Effector memory CD8-positive, alpha-beta T cell (primary cell): ENCODE data around the gene SLC39A3.
"Not testable (repeated sequence)": the region's sequence is repeated elsewhere in the genome, so short reads cannot be mapped to it uniquely, and the experiment has no call there.

Experiments
- ATAC-seq: fragments of 150-1000 bp; cut with Tn5 transposase; replicated peaks from 2 replicates; pipeline ENCODE4 v1.10.0; 2021; ENCODE audit warnings: mild to moderate bottlenecking, moderate library complexity
- DNase-seq, 3 experiments: peaks; one replicate each; pipeline ENCODE4 v3.0.0; 2021
- H3K27ac Mint-ChIP-seq, 2 donors: one replicate each; pipeline ENCODE4 v1.8.0; 2022; ENCODE audit warnings: mild to moderate bottlenecking in 2 of 2, mixed read lengths in 2 of 2, moderate library complexity in 2 of 2
- H3K27me3 Mint-ChIP-seq, 2 donors: one replicate each; pipeline ENCODE4 v1.8.0; 2022; ENCODE audit warnings: mixed read lengths in 2 of 2
- H3K36me3 Mint-ChIP-seq: one replicate; pipeline ENCODE4 v1.8.0; 2022; ENCODE audit warnings: mild to moderate bottlenecking, moderate library complexity, mixed read lengths; ENCODE audit not compliant: insufficient read depth
- H3K4me1 Mint-ChIP-seq, 2 donors: one replicate each; pipeline ENCODE4 v1.8.0; 2022; ENCODE audit warnings: low read depth in 2 of 2, mixed read lengths in 2 of 2
- H3K4me3 Mint-ChIP-seq, 2 donors: one replicate each; pipeline ENCODE4 v1.8.0; 2022; ENCODE audit warnings: mild to moderate bottlenecking in 2 of 2, mixed read lengths in 2 of 2, moderate library complexity in 2 of 2
- H3K9me3 Mint-ChIP-seq, 2 donors: one replicate each; pipeline ENCODE4 v1.8.0; 2022; ENCODE audit warnings: mixed read lengths in 2 of 2

The SLC39A3 gene

DNA sequence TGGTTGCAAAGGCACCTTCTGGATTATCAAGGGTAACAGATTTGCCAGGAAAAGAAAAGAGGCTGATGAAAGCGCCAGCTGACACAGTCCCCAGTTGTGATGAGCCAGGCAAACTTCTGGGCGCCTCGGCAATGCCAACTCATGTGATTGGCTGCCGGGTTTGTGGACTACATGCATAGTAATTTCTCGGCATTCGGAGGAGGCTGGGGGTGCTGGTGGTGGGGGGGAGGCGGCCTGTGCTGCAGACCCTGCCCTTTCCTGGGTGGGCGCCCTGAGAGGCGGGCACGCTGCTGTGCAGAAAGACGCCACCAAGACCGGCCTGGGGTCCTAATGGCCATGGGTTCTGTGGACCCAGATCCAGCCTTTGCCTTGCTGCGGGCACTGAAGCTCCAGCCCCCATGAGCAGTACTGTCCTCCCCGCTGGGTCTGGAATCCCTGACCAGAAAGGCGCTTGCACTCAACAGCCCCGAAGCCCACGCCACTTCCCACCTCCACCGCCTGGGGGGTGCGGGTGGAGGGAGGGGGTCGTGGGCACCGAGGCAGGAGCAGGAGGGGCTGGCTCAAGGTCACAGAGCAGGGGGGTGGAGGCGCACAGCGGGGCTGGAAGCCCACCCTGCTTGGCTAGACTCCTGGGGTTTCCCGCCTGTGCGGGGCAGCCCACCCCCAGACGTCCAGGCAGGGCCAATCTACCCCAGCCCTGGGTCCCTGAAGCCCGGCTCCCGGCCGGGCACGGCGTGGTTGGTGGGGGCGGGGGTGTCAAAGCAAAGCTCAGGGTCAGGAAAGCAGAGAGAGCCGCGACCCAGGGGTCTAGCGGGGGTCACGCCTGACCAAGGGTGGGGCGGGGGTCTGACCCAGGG is 19.7 kb downstream of the SLC39A3 start:
- H3K27me3 Mint-ChIP-seq = peaks cover 28 to 81% of the 10 kb centered on the region in 2 donors
- H3K4me3 Mint-ChIP-seq = peak overlapping the region; percentile 45 to 67
- H3K27ac Mint-ChIP-seq = no peak overlapping the region
- H3K4me1 Mint-ChIP-seq = no peaks in the 10 kb centered on the region
- no peak for ATAC-seq
- H3K36me3 Mint-ChIP-seq = no peaks in the 10 kb centered on the region
- no peak for DNase-seq
- H3K9me3 Mint-ChIP-seq = peaks cover 4 to 10% of the 10 kb centered on the region in 2 donors

DNA sequence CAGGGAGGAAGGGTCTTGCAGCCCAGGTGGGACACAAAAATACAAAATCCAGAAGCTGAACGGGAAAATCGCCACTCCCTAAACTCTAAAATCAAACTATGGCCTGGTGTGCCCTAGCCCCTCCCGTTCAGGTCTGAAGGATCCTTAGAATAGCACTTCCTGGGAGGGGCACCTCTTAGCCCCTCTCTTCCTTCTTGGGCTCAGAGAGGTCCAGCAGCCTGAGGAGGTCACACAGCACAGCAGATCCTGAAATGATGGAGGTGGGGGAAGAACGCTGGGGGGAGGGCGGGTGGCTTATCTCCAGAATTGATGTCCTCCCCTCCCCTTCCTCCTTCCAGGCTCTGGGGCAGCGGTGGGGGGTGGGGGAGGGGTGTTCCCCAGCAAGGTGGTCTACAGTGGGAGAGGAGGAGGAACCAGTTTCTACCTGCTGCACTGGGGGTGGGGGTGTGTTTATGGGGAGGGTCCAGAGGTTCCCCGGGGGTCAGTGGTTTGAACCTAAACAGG is 20.5 kb downstream of the SLC39A3 start:
- DNase-seq (no peak), ATAC-seq (no peak)
- no peaks in the 10 kb centered on the region for H3K4me1 Mint-ChIP-seq
- H3K4me3 Mint-ChIP-seq = peak overlapping the region in 1 of 2 donors; percentile 67
- no peaks in the 10 kb centered on the region for H3K36me3 Mint-ChIP-seq
- H3K27me3 Mint-ChIP-seq = peaks cover 27 to 83% of the 10 kb centered on the region in 2 donors
- H3K27ac Mint-ChIP-seq = no peak overlapping the region
- H3K9me3 Mint-ChIP-seq = peaks cover 6 to 14% of the 10 kb centered on the region in 2 donors

DNA sequence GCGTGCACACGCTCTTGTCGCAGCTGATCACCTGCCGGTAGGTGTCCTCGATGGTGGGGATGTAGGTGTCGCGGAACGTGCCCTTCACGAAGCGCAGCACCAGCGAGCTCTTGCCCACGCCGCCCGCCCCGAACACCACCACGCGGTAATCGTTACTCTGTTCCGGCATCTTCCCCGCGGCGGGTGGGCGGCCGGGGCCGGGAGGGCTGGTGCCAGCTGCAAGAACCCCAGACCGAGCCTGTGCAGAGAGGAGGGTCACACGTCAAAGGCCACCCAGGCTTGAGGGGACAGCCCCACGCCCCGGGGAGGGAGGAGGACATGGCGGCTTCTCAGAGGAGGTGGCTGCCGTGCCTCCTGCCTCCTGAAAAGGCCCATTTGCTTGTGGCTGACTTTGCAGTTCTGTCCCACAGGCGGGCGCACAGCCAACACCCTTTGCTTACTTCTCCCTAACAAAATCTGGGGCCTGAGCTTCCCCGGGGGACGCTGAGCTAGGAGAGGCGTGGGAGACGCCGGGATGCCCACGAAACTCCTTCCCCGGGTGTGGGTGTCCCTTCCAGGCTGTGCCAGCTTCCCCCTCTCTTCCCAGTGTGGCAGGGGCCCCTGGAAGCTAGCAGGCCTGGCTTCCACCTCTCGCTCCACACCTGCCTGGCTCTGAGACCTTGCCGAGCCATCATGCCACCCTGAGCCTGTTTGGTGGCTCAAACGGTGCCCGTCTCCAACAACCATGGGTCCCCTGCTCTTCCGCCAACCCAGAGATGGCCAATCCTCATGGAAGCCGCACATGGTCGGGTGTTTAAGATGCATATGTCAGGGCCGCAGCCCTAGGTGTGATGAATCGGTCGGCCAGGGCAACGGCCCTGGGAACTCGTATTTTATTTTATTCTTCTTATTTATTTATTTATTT is 21.9 kb downstream of the SLC39A3 start:
- H3K4me3 Mint-ChIP-seq = peak overlapping the region in 1 of 2 donors; percentile 13
- H3K27ac Mint-ChIP-seq = no peak overlapping the region
- H3K4me1 Mint-ChIP-seq = no peaks in the 10 kb centered on the region
- ATAC-seq = no peak
- H3K27me3 Mint-ChIP-seq = peaks cover 24 to 69% of the 10 kb centered on the region in 2 donors
- peaks cover 6 to 14% of the 10 kb centered on the region in 2 donors for H3K9me3 Mint-ChIP-seq
- no peak for DNase-seq
- no peaks in the 10 kb centered on the region for H3K36me3 Mint-ChIP-seq

DNA sequence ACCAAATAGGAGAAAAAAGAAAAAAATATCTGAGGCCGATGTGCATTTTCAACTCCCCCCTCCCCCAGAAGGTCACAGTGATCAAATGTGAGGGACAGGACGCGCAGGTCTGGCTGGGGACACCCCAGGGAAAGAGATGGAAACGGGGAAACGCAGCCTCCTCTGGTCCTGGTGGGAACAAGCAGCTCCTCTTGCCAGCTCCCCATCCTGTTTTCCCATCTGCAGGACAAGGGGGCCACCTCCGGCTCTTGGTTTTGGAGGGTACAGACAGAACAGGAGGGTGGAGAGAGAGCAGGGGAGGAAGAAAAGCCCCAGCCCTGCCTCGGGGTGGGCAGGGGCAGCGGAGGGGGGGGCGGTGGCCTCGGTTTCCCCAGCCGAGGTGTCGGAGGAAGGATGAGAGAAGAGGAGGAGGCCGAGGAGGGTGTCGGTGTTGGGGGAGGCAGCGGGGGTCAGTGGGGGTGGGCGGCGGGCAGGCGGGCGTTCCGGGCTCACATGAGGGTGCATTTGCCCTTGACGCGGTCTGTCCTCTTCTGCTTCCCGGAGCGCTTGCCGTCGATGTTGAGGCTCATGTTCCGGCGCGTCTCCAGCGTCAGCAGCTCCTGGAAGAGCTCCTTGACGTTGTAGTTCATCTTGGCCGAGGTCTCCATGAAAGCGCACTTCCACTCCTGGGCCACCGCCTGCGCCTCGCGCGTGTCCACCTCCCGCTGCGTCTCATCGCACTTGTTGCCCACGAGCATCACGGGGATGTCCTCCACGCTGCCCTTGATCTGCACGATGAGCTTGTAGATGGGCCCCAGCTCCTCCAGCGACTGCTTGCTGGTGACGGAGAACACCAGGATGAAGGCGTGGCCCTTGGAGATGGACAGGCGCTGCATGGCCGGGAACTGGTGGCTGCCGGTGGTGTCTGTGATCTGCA is 22.8 kb downstream of the SLC39A3 start:
- peaks cover 22 to 68% of the 10 kb centered on the region in 2 donors for H3K27me3 Mint-ChIP-seq
- peaks cover 6 to 14% of the 10 kb centered on the region in 2 donors for H3K9me3 Mint-ChIP-seq
- no peak overlapping the region for H3K4me3 Mint-ChIP-seq
- H3K27ac Mint-ChIP-seq = no peak overlapping the region
- DNase-seq (no peak), ATAC-seq (no peak)
- no peaks in the 10 kb centered on the region for H3K4me1 Mint-ChIP-seq
- no peaks in the 10 kb centered on the region for H3K36me3 Mint-ChIP-seq

DNA sequence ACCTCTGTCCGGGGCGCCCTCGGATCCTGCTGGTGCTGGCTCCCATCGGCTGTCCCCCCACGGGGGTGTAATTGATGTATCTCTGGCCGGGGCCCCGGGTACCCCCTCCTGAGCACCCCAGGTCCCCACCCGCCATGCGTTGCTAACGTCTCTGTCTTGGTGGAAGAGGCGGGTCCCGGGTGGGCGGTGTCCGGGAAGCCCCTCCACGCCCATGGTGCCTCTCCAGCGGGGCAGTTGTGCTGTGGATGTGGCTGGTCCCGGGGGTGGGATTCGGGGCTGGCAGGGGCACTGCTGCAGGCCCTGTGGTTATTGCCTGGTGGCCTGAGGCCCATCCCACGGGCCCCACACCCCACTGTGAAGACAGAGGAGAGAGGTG is 23.6 kb downstream of the SLC39A3 start:
- Mint-ChIP-seq H3K36me3 (no peaks in the 10 kb centered on the region), H3K4me3 (no peak overlapping the region), H3K27ac (no peak overlapping the region), H3K9me3 (peaks cover 6 to 14% of the 10 kb centered on the region in 2 donors), H3K27me3 (peaks cover 29 to 71% of the 10 kb centered on the region in 2 donors), H3K4me1 (peaks cover 2 to 3% of the 10 kb centered on the region in 2 donors)
- ATAC-seq = no peak
- no peak for DNase-seq

DNA sequence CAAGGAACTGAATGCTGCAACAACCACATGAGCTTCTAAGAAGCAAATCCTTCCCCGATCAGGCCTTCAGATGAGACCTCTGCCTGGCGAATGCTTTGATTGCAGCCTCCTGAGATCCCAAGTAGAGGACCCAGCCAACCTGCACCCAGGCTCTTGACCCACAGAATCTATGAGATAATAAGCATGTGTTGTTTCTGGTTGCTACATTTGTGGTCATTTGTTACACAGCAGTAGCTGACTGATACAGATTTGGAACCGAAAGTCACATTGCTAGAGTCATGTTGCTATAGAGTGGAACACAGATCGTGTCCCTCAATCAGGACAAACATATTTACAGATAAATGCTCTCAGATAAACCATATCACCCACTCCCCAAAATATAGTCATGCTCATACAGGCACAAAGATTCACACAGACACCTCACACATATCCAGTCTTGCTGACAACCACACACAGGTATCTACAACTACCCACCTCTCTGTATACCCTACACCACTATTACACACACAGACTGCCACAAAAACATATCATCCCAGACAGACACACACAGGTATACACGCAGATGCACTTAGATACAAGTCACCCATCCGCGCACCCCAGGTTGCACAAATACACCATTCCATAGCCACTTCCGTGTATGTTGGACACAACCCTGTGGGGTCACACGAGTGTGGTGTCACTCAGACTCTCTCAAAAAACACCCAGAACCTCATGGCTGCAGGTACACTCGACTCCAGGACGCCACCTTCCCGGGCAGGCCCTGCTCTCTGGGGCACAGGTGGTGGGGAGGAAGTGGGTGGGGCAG is 24.1 kb downstream of the SLC39A3 start:
- H3K27me3 Mint-ChIP-seq = peaks cover 32 to 77% of the 10 kb centered on the region in 2 donors
- H3K9me3 Mint-ChIP-seq = peaks cover 6 to 14% of the 10 kb centered on the region in 2 donors
- peaks cover 2 to 3% of the 10 kb centered on the region in 2 donors for H3K4me1 Mint-ChIP-seq
- no peak for DNase-seq
- H3K27ac Mint-ChIP-seq = no peak overlapping the region
- no peaks in the 10 kb centered on the region for H3K36me3 Mint-ChIP-seq
- ATAC-seq = no peak
- no peak overlapping the region for H3K4me3 Mint-ChIP-seq

DNA sequence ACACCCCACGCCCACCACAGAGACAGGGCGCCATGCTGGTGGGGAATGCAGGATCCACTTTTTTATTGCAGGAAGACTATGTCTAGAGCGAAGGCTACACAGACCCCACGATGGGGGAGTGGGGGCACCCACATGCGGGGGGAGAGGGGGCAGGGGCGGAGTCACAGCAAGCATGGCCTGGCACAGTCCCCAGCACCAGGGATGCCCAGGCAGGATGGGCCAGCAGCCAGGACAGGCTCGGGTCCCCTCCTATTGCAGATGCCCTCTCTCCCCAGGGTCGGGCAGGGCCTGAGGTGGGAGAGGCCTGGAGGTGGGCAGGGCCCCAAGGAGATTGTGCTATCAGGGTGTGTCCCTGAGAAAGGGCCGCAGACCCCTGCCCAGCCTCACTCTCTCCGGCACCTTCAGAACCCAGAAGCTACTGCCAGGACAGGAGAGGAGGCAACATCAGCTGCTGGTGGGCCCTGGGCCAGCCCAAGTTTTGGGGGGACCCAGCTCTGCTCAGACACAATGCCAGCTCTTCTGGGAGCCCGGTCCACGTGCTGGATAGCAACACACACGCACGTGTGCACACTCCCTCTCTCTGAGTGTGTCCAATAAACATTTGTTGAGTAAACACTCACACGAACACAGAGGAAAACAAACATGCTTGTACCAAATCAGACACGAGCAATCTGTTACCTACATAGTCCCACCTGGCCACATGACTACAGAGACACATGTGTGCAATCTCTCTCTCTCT is 25.1 kb downstream of the SLC39A3 start:
- H3K27me3 Mint-ChIP-seq = peaks cover 28 to 69% of the 10 kb centered on the region in 2 donors
- no peak overlapping the region for H3K4me3 Mint-ChIP-seq
- no peak for ATAC-seq
- H3K36me3 Mint-ChIP-seq = peaks cover 4% of the 10 kb centered on the region
- DNase-seq = no peak
- H3K27ac Mint-ChIP-seq = no peak overlapping the region
- peaks cover 2 to 3% of the 10 kb centered on the region in 2 donors for H3K4me1 Mint-ChIP-seq
- peaks cover 6 to 14% of the 10 kb centered on the region in 2 donors for H3K9me3 Mint-ChIP-seq

DNA sequence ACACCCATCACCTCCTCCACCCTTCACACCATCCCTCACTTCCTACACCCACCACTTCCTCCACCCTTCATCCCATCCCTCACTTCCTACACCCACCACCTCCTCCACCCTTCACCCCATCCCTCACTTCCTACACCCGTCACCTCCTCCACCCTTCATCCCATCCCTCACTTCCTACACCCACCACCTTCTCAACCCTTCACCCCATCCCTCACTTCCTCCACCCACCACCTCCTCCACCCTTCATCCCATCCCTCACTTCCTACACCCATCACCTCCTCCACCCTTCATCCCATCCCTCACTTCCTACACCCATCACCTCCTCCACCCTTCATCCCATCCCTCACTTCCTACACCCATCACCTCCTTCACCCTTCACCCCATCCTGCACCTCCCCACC is 25.7 kb downstream of the SLC39A3 start:
- ATAC-seq, H3K36me3 Mint-ChIP-seq, H3K4me3 Mint-ChIP-seq, H3K4me1 Mint-ChIP-seq, DNase-seq, H3K27ac Mint-ChIP-seq: not testable (repeated sequence)
- Mint-ChIP-seq H3K27me3 (peaks cover 26 to 63% of the 10 kb centered on the region in 2 donors), H3K9me3 (peaks cover 6 to 14% of the 10 kb centered on the region in 2 donors)

DNA sequence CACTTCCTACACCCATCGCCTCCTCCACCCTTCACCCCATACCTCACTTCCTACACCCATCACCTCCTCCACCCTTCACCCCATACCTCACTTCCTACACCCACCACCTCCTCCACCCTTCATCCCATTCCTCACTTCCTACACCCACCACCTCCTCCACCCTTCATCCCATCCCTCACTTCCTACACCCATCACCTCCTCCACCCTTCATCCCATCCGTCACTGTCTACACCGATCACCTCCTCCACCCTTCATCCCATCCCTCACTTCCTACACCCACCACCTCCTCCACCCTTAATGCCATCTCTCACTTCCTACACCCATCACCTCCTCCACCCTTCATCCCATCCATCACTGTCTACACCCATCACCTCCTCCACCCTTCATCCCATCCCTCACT is 26.6 kb downstream of the SLC39A3 start:
- peaks cover 6 to 14% of the 10 kb centered on the region in 2 donors for H3K9me3 Mint-ChIP-seq
- not testable (repeated sequence) for H3K4me3 Mint-ChIP-seq, H3K36me3 Mint-ChIP-seq, ATAC-seq, DNase-seq, H3K4me1 Mint-ChIP-seq, H3K27ac Mint-ChIP-seq
- peaks cover 26 to 53% of the 10 kb centered on the region in 2 donors for H3K27me3 Mint-ChIP-seq

DNA sequence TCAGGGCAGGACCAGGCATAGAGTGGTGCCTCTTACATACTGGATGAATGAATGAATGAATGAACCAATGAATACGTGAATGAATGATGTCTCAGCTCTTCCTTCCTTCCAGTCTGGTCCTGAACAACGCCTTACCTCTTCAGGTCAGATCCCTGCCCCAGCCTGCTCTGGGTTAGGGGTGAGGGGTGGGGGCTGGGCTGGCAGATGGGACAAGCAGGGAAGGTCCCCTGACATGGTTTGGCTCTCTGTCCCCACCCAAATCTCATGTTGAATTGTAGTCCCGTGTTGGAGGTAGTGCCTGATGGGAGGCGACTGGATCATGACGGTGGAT is 28.0 kb downstream of the SLC39A3 start:
- Mint-ChIP-seq H3K4me1 (peaks cover 2 to 3% of the 10 kb centered on the region in 2 donors), H3K9me3 (peaks cover 6 to 14% of the 10 kb centered on the region in 2 donors)

DNA sequence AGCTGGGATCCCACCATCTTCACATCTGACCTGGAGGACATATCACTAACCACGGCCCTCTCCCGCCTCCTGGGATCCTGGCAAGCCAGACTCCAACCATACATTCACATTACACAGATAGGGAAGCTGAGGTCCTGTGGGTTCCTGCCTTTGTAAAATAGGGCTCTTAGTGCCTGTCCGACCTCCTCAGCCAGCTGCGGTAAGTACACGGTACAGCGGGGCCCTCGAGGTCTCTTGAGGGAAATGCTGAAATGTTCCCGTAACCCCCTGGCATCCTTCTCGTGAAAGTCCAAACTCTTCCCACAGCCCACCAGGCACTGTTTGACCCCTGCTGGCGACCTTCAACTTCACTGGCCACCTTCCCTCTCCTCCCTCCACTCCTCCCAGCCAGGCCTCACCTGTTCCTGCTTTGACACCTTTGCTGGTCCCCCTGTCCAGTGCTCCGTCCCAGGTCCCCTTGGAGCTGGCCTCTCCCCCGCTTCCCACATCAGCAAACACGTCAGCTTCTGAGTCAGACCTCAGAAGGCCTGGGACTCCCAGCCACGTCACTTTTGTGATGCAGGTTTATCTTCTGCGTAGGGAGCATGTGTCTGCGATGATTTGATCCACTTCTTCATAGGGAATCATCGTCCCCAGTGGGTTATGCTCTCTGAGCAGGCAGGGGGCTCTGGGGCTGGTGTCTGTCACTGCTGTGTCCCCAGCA is 28.5 kb downstream of the SLC39A3 start:
- H3K27ac Mint-ChIP-seq = no peak overlapping the region
- ATAC-seq (no peak), DNase-seq (no peak)
- peaks cover 2 to 3% of the 10 kb centered on the region in 2 donors for H3K4me1 Mint-ChIP-seq
- H3K27me3 Mint-ChIP-seq = peaks cover 26 to 40% of the 10 kb centered on the region in 2 donors
- H3K9me3 Mint-ChIP-seq = peaks cover 6 to 14% of the 10 kb centered on the region in 2 donors
- peaks cover 4% of the 10 kb centered on the region for H3K36me3 Mint-ChIP-seq
- no peak overlapping the region for H3K4me3 Mint-ChIP-seq

More for the DNA sequence above, 28.0 kb downstream of the SLC39A3 start:
- ATAC-seq (no peak), DNase-seq (no peak)
- no peak overlapping the region for H3K4me3 Mint-ChIP-seq
- H3K27me3 Mint-ChIP-seq = peaks cover 26 to 45% of the 10 kb centered on the region in 2 donors
- no peak overlapping the region for H3K27ac Mint-ChIP-seq
- H3K36me3 Mint-ChIP-seq = peaks cover 4% of the 10 kb centered on the region
